Renal cortical epithelial cell (primary cell): ENCODE results near the gene SPDYE3. TPM values are rescaled to one million over a fixed set of nuclear protein-coding genes. Genes with fewer than 3 reads are reported as not detected.
"Not testable (repeated sequence)": the region's sequence is repeated elsewhere in the genome, so short reads cannot be mapped to it uniquely, and the experiment has no call there.

ENCODE experiments used
- DNase-seq: peaks from one replicate; pipeline ENCODE4 v3.0.0-alpha.2; 2011; ENCODE audit warnings: low read depth
- total RNA-seq: library from RNA; depleted of rRNA; stranded (reverse); fragments of >200 nt; gene quantifications from 2 replicates; pipeline ENCODE4 v1.2.3, GENCODE V29; 2014

The SPDYE3 gene
- total RNA-seq, 1 donor from 2014 or later, result 0.05 TPM

DNA sequence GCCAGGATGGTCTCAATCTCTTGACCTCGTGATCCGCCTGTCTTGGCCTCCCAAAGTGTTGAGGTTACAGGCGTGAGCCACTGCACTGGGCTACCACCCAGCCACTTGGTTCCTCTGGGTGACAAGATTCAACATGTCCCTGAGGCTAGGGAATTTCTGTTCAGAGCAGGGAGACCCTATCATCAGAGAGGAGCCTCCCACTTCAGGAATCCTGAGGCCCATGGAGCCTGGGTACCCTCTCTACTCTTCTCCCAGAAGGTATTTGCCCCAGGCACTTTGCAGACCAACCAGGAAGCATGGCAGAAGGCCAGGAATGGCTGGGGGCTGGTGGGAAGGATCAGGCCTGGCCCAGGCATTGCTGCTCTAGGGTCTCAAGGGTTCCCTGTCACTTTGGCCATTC, 19.2 kb upstream of the SPDYE3 start:
- DNase-seq, result not testable (repeated sequence)

DNA sequence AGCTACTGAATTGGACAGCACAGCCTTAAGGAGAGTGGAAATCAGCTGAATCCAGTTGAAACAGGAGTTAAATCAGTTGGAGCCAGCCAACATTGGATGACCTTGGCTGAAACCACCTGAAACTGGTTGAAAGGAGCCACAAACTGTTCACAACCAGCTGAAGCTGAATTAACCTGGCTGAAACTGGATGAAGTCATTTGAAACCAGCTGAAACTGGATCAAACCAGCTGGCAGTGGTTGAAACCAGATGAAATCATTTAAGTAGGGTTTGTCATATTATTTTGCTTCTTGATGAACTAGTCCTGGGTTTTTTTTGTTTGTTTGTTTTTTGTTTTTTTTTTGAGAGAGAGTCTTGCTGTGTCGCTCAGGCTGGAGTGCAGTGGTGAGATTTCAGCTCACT, 15.3 kb upstream of the SPDYE3 start:
- not testable (repeated sequence) for DNase-seq

- DNase-seq, result peak; percentile 79
Observed at GRCh38 chr7:100295269-100295668, 12.2 kb upstream of the SPDYE3 start.

DNA sequence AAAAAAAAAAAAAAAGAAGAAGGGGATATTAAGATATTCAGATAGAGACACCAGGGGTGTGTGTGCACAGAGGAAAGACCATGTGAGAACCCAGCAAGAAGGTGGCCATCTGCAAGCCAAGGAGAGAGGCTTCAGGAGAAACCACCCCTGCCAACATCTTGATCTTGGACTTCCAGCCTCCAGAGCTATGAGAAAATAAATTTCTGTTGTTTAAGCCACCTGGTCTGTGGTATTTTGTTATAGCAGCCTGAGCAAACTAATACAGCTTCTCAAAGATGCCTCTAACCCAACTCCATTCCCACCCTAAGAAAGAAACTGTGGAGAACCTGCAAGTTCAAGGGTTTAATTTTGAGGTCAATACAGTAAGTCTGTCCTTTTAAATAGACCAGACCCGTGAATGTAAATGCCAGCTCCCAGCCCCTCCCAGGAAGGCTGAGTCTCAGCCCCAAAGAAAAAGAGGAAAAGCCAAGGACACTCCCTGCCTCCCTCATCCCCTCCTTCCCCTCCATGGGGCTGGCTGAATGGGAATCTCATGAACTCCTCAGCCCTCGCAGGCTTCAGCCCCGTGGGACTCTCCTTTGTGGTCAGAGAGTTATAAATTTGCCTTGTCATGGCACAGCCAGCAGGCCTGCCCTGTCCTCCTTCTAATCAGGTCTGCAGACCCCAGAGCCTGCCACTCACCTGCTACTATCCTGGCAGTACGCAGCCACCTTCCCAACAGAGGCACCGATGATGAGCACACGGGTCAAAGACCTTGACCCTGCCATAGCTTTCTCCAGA, 9.5 kb upstream of the SPDYE3 start:
- not testable (repeated sequence) for DNase-seq

DNA sequence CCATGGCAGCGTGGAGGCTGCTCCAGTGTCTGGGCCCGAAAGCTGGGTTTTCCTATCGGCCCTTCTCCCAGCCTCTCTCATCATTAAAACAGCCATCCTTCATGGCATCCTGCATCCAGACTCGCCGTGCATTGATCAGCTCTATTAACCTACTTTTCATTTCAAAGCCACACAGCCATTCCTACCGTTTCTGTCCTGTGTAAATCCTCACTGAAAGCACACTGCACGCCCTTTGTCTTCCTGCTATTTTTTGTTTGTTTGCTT, 8.9 kb upstream of the SPDYE3 start:
- DNase-seq, result not testable (repeated sequence)

DNA sequence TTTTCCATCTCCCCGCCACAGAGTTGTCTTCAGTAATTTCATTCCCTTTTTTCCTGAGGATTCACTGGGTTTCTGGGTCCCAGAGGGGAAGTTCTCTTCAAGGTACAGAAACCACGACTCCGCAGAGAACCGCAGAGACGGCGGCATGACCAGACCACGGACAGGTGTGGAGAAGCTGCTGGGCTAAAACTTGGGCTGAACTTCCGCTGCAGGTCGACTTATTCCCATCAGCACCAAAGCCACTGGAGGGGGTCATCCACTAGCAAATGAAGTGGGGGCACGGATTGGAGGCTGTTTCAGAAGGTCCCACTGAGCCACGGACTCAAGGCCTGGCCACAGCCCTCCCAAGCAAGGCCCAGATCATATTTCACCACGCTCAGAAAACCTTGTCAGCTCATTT, 3.0 kb upstream of the SPDYE3 start:
- DNase-seq, result not testable (repeated sequence)

DNA sequence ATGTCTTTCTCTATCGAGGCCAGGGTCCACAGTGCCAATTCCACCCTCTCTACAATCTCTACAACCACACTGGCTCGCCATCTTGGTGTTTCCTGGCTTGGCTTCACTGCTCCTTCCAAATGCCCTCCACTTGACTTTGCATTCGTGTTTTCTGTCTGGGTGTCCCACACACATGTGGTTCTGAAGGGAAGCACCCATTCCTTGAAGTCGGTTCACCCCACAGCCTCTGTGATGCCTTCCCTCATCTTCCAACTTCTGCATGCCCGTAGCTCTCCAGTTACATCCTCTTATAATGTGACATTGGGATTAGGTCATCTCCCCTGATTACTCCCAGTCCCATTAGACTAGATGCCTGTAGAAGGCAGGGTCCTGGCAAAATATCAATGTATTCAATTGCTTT, 10.8 kb downstream of the SPDYE3 start:
- DNase-seq, result not testable (repeated sequence)

GRCh38 chr7:100321648-100322047, 14.1 kb downstream of the SPDYE3 start:
- DNase-seq, result not testable (repeated sequence)

DNA sequence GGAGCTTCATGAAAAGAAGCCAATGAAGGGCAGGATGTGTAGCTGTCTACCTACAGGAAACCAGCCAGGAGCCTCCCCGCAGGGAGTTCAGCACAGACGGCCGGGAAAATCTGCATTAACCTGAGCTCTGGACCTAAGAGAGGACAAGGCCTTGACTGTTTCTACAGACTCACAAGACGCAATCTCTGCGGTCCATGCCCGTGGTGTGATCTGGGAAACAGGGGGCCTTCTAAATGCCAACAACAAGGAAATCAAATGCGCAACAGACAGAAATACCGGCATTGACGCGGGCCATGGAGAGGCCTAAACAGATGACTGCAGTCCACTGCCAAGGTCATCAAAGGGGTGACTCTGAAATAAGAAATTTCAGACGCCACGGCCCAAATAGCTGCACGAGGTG, 16.7 kb downstream of the SPDYE3 start:
- DNase-seq, result not testable (repeated sequence)

GRCh38 chr7:100325671-100326070, 18.2 kb downstream of the SPDYE3 start:
- not testable (repeated sequence) for DNase-seq

DNA sequence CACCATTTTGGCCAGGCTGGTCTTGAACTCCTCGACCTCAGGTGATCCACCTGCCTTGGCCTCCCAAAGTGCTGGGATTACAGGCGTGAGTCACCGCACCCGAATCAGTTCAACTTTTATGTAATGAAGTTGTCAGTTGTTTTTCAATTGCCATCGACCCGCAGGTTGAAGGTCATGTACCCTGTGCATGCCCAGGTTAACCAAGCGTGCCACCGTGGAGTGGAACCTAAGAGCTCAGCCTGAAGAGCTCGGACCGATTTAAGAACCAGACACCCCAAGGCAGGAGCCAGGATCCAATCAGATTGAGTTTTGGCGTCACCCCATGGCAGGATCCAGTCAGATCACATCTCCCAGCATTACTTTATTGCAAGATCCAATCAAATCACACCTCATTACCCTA, 19.4 kb downstream of the SPDYE3 start:
- DNase-seq, result not testable (repeated sequence)

- DNase-seq, result peak; percentile 88
Observed at GRCh38 chr7:100335566-100336466, 28.3 kb downstream of the SPDYE3 start.

DNA sequence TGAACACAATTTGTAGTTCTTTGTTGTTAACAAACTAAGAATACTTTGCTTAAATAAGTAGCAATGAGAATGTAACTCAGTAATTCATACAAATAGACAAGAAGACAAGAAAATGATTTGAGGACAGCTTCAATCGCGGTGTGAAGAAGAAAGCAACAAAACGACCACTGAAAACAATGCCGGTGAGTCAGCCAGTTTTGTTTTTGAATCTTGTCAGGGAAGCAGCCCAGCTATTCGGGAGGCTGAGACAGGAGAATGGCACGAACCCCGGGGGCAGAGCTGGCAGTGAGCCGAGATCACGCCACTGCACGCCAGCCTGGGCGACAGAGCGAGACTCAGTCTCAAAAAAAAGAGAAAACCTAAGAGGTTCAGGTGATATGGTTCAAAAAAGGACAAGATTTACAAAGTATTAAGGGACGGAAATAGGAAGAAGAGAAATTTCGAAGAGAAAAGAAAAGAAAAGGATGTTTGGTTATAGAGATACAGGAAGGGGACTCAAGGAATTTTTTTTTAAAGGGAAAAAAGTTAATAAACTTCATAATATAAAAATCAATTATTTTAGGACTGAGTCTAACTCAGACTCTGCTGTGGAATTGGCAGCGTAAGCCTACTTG, 30.7 kb downstream of the SPDYE3 start:
- peak; percentile 91 for DNase-seq

GRCh38 chr7:100341286-100341685, 33.8 kb downstream of the SPDYE3 start:
- peak; percentile 28 for DNase-seq

DNA sequence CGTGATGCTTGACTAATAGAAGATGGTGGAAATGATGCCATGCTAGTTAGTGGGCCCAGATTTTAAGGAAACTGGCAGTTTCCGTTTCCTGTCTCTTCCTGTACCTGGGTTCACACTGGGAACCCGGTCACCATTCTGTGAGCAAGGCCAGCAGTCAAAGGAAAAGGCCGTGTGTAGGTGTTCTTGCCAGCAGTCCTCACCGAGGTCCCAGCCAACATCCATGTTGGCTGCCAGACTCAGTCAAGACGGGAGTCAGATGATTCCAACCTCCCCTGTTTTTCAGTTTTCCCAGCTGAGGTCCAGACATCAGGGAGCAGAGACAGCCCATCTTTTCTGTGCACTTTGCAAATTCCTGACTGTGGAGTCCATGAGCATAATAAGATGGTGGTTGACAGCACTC, 35.3 kb downstream of the SPDYE3 start:
- no peak for DNase-seq

GRCh38 chr7:100344124-100344559, 36.6 kb downstream of the SPDYE3 start:
- not testable (repeated sequence) for DNase-seq

DNA sequence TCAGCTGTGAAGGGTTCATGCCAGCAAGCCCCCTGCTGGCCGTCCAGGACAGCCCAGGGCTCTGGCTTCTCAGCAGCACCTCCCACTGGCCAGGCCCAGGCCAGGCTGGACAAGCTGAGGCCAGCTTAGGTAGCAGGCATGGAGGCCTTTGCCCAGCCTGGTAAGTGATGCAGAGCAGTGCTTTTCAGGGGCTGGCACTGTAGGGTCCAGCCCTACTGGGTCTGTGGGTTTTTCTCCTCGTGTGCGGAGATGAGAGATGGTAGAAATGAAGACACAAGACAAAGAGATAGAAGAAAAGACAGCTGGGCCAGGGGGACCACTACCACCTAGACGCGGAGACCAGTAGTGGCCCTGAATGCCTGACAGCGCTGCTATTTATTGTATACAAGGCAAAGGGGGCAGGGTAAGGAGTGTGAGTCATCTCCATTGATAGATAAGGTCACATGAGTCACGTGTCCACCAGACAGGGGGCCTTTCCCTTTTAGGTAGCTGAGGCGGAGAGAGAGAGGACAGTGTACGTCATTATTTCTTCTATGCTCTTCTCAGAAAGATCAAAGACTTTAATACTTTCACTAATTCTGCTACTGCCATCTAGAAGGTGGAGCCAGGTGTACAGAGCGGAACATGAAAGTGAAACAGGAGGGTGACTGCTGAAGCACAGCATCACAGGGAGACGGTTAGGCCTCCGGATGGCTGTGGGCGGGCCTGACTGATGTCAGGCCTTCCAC, 37.2 kb downstream of the SPDYE3 start:
- DNase-seq, result peak; percentile 59

- peak; percentile 23 for DNase-seq
Observed at GRCh38 chr7:100345288-100345672, 37.8 kb downstream of the SPDYE3 start.

- DNase-seq, result no peak
Observed at GRCh38 chr7:100346921-100347320, 39.4 kb downstream of the SPDYE3 start.

DNA sequence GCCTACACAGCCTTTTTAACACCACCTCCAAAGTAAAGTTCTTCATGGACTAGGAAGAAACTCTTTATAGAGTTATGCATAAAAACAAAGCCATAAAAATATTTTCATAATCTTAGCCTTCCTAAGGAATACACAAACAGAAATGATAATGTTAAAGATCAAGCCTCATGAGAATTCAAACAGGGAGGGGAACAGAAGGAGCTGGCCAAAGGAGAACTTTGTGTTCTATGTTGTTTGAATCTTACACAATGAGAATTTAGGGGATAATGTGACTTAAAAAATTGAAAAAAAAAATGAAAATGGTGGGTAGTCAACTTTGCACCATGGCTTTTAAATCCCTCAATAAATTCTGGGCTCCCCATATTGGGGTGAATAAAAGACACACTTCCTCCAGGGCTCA, 41.3 kb downstream of the SPDYE3 start:
- DNase-seq, result no peak

- DNase-seq, result no peak
Observed at GRCh38 chr7:100349757-100350156, 42.3 kb downstream of the SPDYE3 start.

- DNase-seq, result no peak
Observed at GRCh38 chr7:100351657-100352058, 44.2 kb downstream of the SPDYE3 start.
